KOPT-K1 (cell line): ENCODE data around the gene RPL11.
"Not testable (repeated sequence)": the region's sequence is repeated elsewhere in the genome, so short reads cannot be mapped to it uniquely, and the experiment has no call there.

Experiments used
- H3K27ac ChIP-seq: fragments of 200-600 bp; sonication (generic); 2 replicates; pipeline ENCODE4 v1.5.1; 2016; ENCODE audit warnings: antibody characterized with exemption, mild to moderate bottlenecking, low read depth, low read length; ENCODE audit not compliant: poor library complexity, severe bottlenecking
- H3K36me3 ChIP-seq: fragments of 200-600 bp; sonication (generic); 2 replicates; pipeline ENCODE4 v1.5.1; 2017; ENCODE audit warnings: antibody characterized with exemption, mild to moderate bottlenecking, low read length, moderate library complexity; ENCODE audit not compliant: insufficient read depth
- H3K9me3 ChIP-seq: fragments of 200-600 bp; sonication (generic); 2 replicates; pipeline ENCODE4 v1.5.1; 2017; ENCODE audit warnings: antibody characterized with exemption, low read length, mild to moderate bottlenecking; ENCODE audit not compliant: insufficient read depth, poor library complexity, severe bottlenecking

Gene RPL11

GRCh38 chr1:23699280-23700179, 7.9 kb downstream of the RPL11 start:
- Histone ChIP-seq H3K36me3 (peaks cover 97% of the 10 kb centered on the region), H3K27ac (no peak overlapping the region), H3K9me3 (no peaks in the 10 kb centered on the region)

GRCh38 chr1:23701310-23701709, 9.7 kb downstream of the RPL11 start:
- Histone ChIP-seq H3K27ac (no peak overlapping the region), H3K36me3 (peaks cover 92% of the 10 kb centered on the region), H3K9me3 (no peaks in the 10 kb centered on the region)

GRCh38 chr1:23701996-23702395, 10.4 kb downstream of the RPL11 start:
- Histone ChIP-seq H3K36me3 (peaks cover 85% of the 10 kb centered on the region), H3K27ac (no peak overlapping the region), H3K9me3 (no peaks in the 10 kb centered on the region)

- no peak overlapping the region for H3K27ac ChIP-seq
Observed at GRCh38 chr1:23704834-23705495, 13.4 kb downstream of the RPL11 start.

GRCh38 chr1:23709229-23709628, 17.6 kb downstream of the RPL11 start:
- H3K9me3 ChIP-seq, result no peaks in the 10 kb centered on the region
- peaks cover 26% of the 10 kb centered on the region for H3K36me3 ChIP-seq
- H3K27ac ChIP-seq, result no peak overlapping the region

More at GRCh38 chr1:23704834-23705495, 13.4 kb downstream of the RPL11 start:
- Histone ChIP-seq H3K36me3 (peaks cover 65% of the 10 kb centered on the region), H3K9me3 (no peaks in the 10 kb centered on the region)

GRCh38 chr1:23718482-23718881, 26.9 kb downstream of the RPL11 start:
- Histone ChIP-seq H3K9me3 (no peaks in the 10 kb centered on the region), H3K36me3 (0 out of 2 replicates have a peak, but pooled peaks cover 3% of the 10 kb centered on the region), H3K27ac (no peak overlapping the region)

GRCh38 chr1:23719162-23719820, 27.7 kb downstream of the RPL11 start:
- Histone ChIP-seq H3K36me3 (0 out of 2 replicates have a peak, but pooled peaks cover 3% of the 10 kb centered on the region), H3K27ac (no peak overlapping the region), H3K9me3 (no peaks in the 10 kb centered on the region)

GRCh38 chr1:23720256-23720995, 28.8 kb downstream of the RPL11 start:
- Histone ChIP-seq H3K36me3 (no peaks in the 10 kb centered on the region), H3K27ac (no peak overlapping the region), H3K9me3 (no peaks in the 10 kb centered on the region)

GRCh38 chr1:23722652-23723051, 31.0 kb downstream of the RPL11 start:
- Histone ChIP-seq H3K36me3 (no peaks in the 10 kb centered on the region), H3K27ac (no peak overlapping the region), H3K9me3 (no peaks in the 10 kb centered on the region)

- Histone ChIP-seq H3K9me3 (no peaks in the 10 kb centered on the region), H3K36me3 (no peaks in the 10 kb centered on the region), H3K27ac (no peak overlapping the region)
Observed at GRCh38 chr1:23726686-23727085, 35.1 kb downstream of the RPL11 start.

GRCh38 chr1:23727362-23727811, 35.8 kb downstream of the RPL11 start:
- H3K36me3 ChIP-seq, result no peaks in the 10 kb centered on the region
- H3K9me3 ChIP-seq, result no peaks in the 10 kb centered on the region
- H3K27ac ChIP-seq, result no peak overlapping the region

GRCh38 chr1:23732363-23733224, 41.0 kb downstream of the RPL11 start:
- no peaks in the 10 kb centered on the region for H3K36me3 ChIP-seq
- no peak overlapping the region for H3K27ac ChIP-seq

GRCh38 chr1:23733281-23733680, 41.7 kb downstream of the RPL11 start:
- H3K36me3 ChIP-seq, H3K27ac ChIP-seq, H3K9me3 ChIP-seq: not testable (repeated sequence)

More at GRCh38 chr1:23732363-23733224, 41.0 kb downstream of the RPL11 start:
- H3K9me3 ChIP-seq, result no peaks in the 10 kb centered on the region
